Prostate gland (tissue), 2 donors: ENCODE measurements around the gene COL4A5. TPM values are rescaled to one million over a fixed set of nuclear protein-coding genes. Genes with fewer than 3 reads are reported as not detected.

Experiments
- DNase-seq: peaks from one replicate; pipeline ENCODE4 v3.0.0-alpha.2; 2019; ENCODE audit warnings: low spot score
- H3K27ac ChIP-seq, 2 donors: fragments of 200-600 bp; sonication (generic); 2 replicates each; pipeline ENCODE4 v1.5.1; 2017 to 2019
- H3K27me3 ChIP-seq: fragments of 200-600 bp; sonication (generic); replicated peaks from 2 replicates; pipeline ENCODE4 v1.5.1; 2019; ENCODE audit not compliant: insufficient read depth
- H3K36me3 ChIP-seq, 2 donors: fragments of 200-600 bp; sonication (generic); 1 replicate in 1 of 2; 2 replicates in 1 of 2; pipeline versions ENCODE4 v1.5.1 to v1.8.1; 2017 to 2019
- H3K4me1 ChIP-seq: fragments of 200-600 bp; sonication (generic); replicated peaks from 2 replicates; pipeline ENCODE4 v1.5.1; 2019
- H3K4me3 ChIP-seq, 2 donors: fragments of 200-600 bp; sonication (generic); 2 replicates each; pipeline ENCODE4 v1.5.1; 2017 to 2019
- H3K9me3 ChIP-seq: fragments of 200-600 bp; sonication (generic); 2 replicates; pipeline ENCODE4 v1.5.1; 2017
- CTCF ChIP-seq, 4 experiments: fragments of 200-600 bp in 2 of 4; fragments of 450-650 bp in 2 of 4; sonication (generic) in 2 of 4; IDR thresholded peaks; 1 replicate in 3 of 4; 2 replicates in 1 of 4; pipeline ENCODE4 v1.5.1; 2016 to 2019; ENCODE audit warnings: antibody characterized with exemption in 4 of 4, mild to moderate bottlenecking in 2 of 4, moderate library complexity in 2 of 4
- POLR2A ChIP-seq: fragments of 450-650 bp; IDR thresholded peaks from one replicate; pipeline ENCODE4 v1.6.1; 2016; ENCODE audit warnings: antibody characterized with exemption, mild to moderate bottlenecking
- POLR2AphosphoS5 ChIP-seq: sonication (generic); formaldehyde crosslinking; IDR thresholded peaks from one replicate; pipeline ENCODE4 v1.6.1; 2017; ENCODE audit warnings: antibody characterized with exemption
- WGBS: methylation state at CpG from one replicate; pipeline ENCODE4 v1.1.5; 2018; 5-methylcytosine and 5-hydroxymethylcytosine counted together
- intact Hi-C: fragments of 100-400 bp; cut with DNase I; formaldehyde crosslinking; loops from one replicate; pipeline ENCODE4 v1.14.2; 2022
- total RNA-seq, 2 donors: library from RNA; depleted of rRNA; stranded (reverse); fragments of >200 nt; gene quantifications; one replicate each; pipeline ENCODE4 v1.1.0, GENCODE V29; 2016

COL4A5 gene
- total RNA-seq, 2 donors from 2014 or later, result 35.1 to 49.1 TPM

DNA sequence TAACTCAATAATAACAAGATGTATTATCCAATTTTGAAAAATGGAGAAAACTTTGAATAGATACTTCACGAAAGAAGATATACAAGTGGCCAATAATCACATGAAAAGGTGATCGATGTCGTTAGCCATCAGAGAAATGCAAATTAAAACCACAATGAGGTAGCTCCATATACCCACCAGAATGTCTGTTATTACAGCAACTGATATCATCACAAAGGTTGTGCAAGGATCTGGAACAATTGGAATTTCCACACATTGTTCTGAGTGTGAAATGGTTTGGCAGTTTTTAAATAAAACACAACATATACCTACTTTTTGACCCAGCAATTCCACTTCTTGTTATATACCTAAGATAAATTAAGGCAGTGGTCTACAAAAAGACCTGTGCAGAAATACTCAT lies 225.1 kb downstream of the COL4A5 start:
- TF ChIP-seq CTCF (IDR thresholded peaks at IDR 0.05), result no peak
- TF ChIP-seq POLR2AphosphoS5, result no peak
- TF ChIP-seq POLR2A, result no peak
- DNase-seq, result no peak
- Histone ChIP-seq H3K4me1 (no peaks in the 10 kb centered on the region), H3K4me3 (no peak overlapping the region), H3K36me3 (no peaks in the 10 kb centered on the region), H3K27me3 (no peaks in the 10 kb centered on the region), H3K9me3 (no peaks in the 10 kb centered on the region), H3K27ac (no peak overlapping the region)
- WGBS, result 96% methylated on average over 3 of the region's 3 CpGs
- intact Hi-C loops, result no loop called here

DNA sequence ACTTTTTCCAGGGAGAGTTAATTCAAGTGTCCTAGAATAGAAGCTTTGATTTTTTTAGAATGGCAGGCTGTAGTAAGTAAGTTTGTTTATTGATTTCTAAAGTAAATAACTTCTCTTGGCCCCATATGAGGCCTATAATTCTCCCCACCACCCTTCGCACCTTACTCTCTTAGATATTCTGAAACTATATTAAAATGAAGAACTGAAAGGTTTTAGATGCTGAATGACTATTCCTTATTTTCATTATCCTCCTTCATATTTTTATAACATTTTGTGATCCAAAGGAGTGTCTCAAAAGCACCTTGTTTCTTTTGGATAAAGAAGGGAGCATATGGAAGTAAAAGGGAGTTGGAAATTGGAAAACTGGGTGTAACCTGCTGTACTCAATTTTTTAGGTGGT lies 226.5 kb downstream of the COL4A5 start:
- Histone ChIP-seq H3K9me3 (no peaks in the 10 kb centered on the region), H3K4me1 (no peaks in the 10 kb centered on the region), H3K4me3 (no peak overlapping the region), H3K27ac (no peak overlapping the region), H3K36me3 (no peaks in the 10 kb centered on the region), H3K27me3 (no peaks in the 10 kb centered on the region)
- 100% methylated on average over 1 of the region's 1 CpG for WGBS
- no peak for TF ChIP-seq POLR2A
- TF ChIP-seq POLR2AphosphoS5, result no peak
- TF ChIP-seq CTCF (IDR thresholded peaks at IDR 0.05), result no peak
- no peak for DNase-seq
- intact Hi-C loops, result no loop called here

DNA sequence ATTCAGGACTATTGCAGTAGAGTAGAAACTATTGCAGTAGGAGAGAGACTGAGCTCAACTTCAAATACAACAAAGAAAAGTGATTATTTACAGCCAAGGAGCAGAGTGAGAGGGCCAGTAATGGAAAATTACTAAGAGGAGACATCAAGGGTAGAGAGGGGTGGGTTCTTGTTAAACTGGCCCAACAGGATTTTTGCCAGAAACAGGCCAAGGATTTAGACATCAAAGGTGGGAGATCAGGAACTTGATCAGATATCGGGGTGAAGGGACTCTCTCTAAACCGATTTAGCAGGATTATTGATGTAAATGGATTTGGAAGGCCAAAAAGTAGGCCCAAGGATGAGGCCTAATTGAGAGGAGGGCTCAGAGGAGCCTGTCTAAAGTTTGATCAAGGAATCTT lies 231.9 kb downstream of the COL4A5 start:
- H3K27me3 ChIP-seq, result no peaks in the 10 kb centered on the region
- H3K4me1 ChIP-seq, result no peaks in the 10 kb centered on the region
- WGBS, result 69% methylated on average over 2 of the region's 2 CpGs
- no peak overlapping the region for H3K27ac ChIP-seq
- H3K4me3 ChIP-seq, result no peak overlapping the region
- H3K36me3 ChIP-seq, result no peaks in the 10 kb centered on the region
- intact Hi-C loops, result no loop called here
- TF ChIP-seq POLR2AphosphoS5 (no peak), CTCF (IDR thresholded peaks at IDR 0.05) (no peak), POLR2A (no peak)
- H3K9me3 ChIP-seq, result no peaks in the 10 kb centered on the region
- no peak for DNase-seq

GRCh38 chrX:108696690-108697089 lies 257.1 kb downstream of the COL4A5 start:
- no peak overlapping the region for H3K27ac ChIP-seq
- 92% methylated on average over 3 of the region's 3 CpGs for WGBS
- no peak overlapping the region for H3K4me3 ChIP-seq
- H3K4me1 ChIP-seq, result no peaks in the 10 kb centered on the region
- H3K9me3 ChIP-seq, result no peaks in the 10 kb centered on the region
- no peak for TF ChIP-seq POLR2AphosphoS5
- no peak for TF ChIP-seq POLR2A
- no peak for TF ChIP-seq CTCF (IDR thresholded peaks at IDR 0.05)
- no peaks in the 10 kb centered on the region for H3K36me3 ChIP-seq
- DNase-seq, result no peak
- no peaks in the 10 kb centered on the region for H3K27me3 ChIP-seq
- intact Hi-C loops, result no loop called here

- Histone ChIP-seq H3K27ac (no peak overlapping the region), H3K4me3 (no peak overlapping the region), H3K36me3 (no peaks in the 10 kb centered on the region), H3K4me1 (no peaks in the 10 kb centered on the region), H3K27me3 (no peaks in the 10 kb centered on the region), H3K9me3 (no peaks in the 10 kb centered on the region)
- no peak for DNase-seq
- intact Hi-C loops, result no loop called here
- 62% methylated on average over 1 of the region's 1 CpG for WGBS
- TF ChIP-seq CTCF (IDR thresholded peaks at IDR 0.05), result peak in 2 of 4 experiments; percentile 22 to 33
- TF ChIP-seq POLR2AphosphoS5, result no peak
These were observed 259.7 kb downstream of the COL4A5 start for GRCh38 chrX:108699368-108699767.
